ENCODE results near the gene DCTN1.
"Not testable (repeated sequence)": the region's sequence is repeated elsewhere in the genome, so short reads cannot be mapped to it uniquely, and the experiment has no call there.

DCTN1 gene

GRCh38 chr2:74379851-74380789, at the start of gene DCTN1:
TSS of gene DCTN1 (minus strand) at chr2:74380311. CDS start at chr2:74380037, 274 bp downstream.
- no peak for ATAC-seq
- H3K4me3 Mint-ChIP-seq = no peak within 1 kb of the TSS
- H3K9me3 Mint-ChIP-seq = no peaks in the 10 kb centered on the region
- peak within 1 kb of the TSS; percentile 8 for H3K27ac Mint-ChIP-seq
- H3K4me1 Mint-ChIP-seq = peaks cover 31% of the 10 kb centered on the region
- no peaks in the 10 kb centered on the region for H3K27me3 Mint-ChIP-seq
- peaks cover 33% of the 10 kb centered on the region for H3K36me3 Mint-ChIP-seq

- H3K4me1 Mint-ChIP-seq = no peaks in the 10 kb centered on the region
- H3K27me3 Mint-ChIP-seq = no peaks in the 10 kb centered on the region
- H3K36me3 Mint-ChIP-seq = peaks cover 43% of the 10 kb centered on the region
- no peaks in the 10 kb centered on the region for H3K9me3 Mint-ChIP-seq
- H3K4me3 Mint-ChIP-seq = no peak overlapping the region
- H3K27ac Mint-ChIP-seq = no peak overlapping the region
- no peak for ATAC-seq
Measured at GRCh38 chr2:74428675-74429074, 48.6 kb upstream of the DCTN1 start.

- Mint-ChIP-seq H3K36me3 (peaks cover 43% of the 10 kb centered on the region), H3K27ac (no peak overlapping the region), H3K4me3 (no peak overlapping the region), H3K4me1 (peaks cover 11% of the 10 kb centered on the region), H3K27me3 (no peaks in the 10 kb centered on the region), H3K9me3 (no peaks in the 10 kb centered on the region)
- ATAC-seq = no peak
Measured at GRCh38 chr2:74427551-74427950, 47.4 kb upstream of the DCTN1 start.

GRCh38 chr2:74426181-74426758, 46.2 kb upstream of the DCTN1 start:
- Mint-ChIP-seq H3K36me3 (peaks cover 43% of the 10 kb centered on the region), H3K4me3 (no peak overlapping the region), H3K9me3 (no peaks in the 10 kb centered on the region), H3K4me1 (peaks cover 19% of the 10 kb centered on the region), H3K27me3 (no peaks in the 10 kb centered on the region), H3K27ac (no peak overlapping the region)
- ATAC-seq = no peak

- H3K4me3 Mint-ChIP-seq = no peak overlapping the region
- H3K27me3 Mint-ChIP-seq = no peaks in the 10 kb centered on the region
- no peak for ATAC-seq
- H3K36me3 Mint-ChIP-seq = peaks cover 43% of the 10 kb centered on the region
- peaks cover 26% of the 10 kb centered on the region for H3K4me1 Mint-ChIP-seq
- no peaks in the 10 kb centered on the region for H3K9me3 Mint-ChIP-seq
- H3K27ac Mint-ChIP-seq = no peak overlapping the region
Measured at GRCh38 chr2:74425523-74425922, 45.4 kb upstream of the DCTN1 start.

GRCh38 chr2:74424995-74425406, 44.9 kb upstream of the DCTN1 start:
- no peaks in the 10 kb centered on the region for H3K27me3 Mint-ChIP-seq
- no peak for ATAC-seq

GRCh38 chr2:74424139-74424992, 44.3 kb upstream of the DCTN1 start:
- ATAC-seq = no peak
- peaks cover 36% of the 10 kb centered on the region for H3K4me1 Mint-ChIP-seq
- H3K27ac Mint-ChIP-seq = no peak overlapping the region
- no peaks in the 10 kb centered on the region for H3K27me3 Mint-ChIP-seq
- H3K4me3 Mint-ChIP-seq = no peak overlapping the region
- H3K36me3 Mint-ChIP-seq = peaks cover 39% of the 10 kb centered on the region
- no peaks in the 10 kb centered on the region for H3K9me3 Mint-ChIP-seq

More at GRCh38 chr2:74424995-74425406, 44.9 kb upstream of the DCTN1 start:
- H3K4me3 Mint-ChIP-seq = no peak overlapping the region
- H3K9me3 Mint-ChIP-seq = no peaks in the 10 kb centered on the region
- H3K4me1 Mint-ChIP-seq = peaks cover 31% of the 10 kb centered on the region
- H3K27ac Mint-ChIP-seq = no peak overlapping the region
- H3K36me3 Mint-ChIP-seq = peaks cover 40% of the 10 kb centered on the region

- H3K4me1 Mint-ChIP-seq = peaks cover 36% of the 10 kb centered on the region
- H3K27me3 Mint-ChIP-seq = no peaks in the 10 kb centered on the region
- H3K36me3 Mint-ChIP-seq = peaks cover 36% of the 10 kb centered on the region
- no peak for ATAC-seq
- H3K4me3 Mint-ChIP-seq = peak overlapping the region; percentile 96
- H3K9me3 Mint-ChIP-seq = no peaks in the 10 kb centered on the region
- peak overlapping the region; percentile 89 for H3K27ac Mint-ChIP-seq
Measured at GRCh38 chr2:74423231-74424095, 43.4 kb upstream of the DCTN1 start.

- Mint-ChIP-seq H3K36me3 (peaks cover 21% of the 10 kb centered on the region), H3K9me3 (no peaks in the 10 kb centered on the region), H3K4me1 (peaks cover 51% of the 10 kb centered on the region), H3K27me3 (no peaks in the 10 kb centered on the region), H3K4me3 (peak within 1 kb of the TSS; percentile 96), H3K27ac (peak within 1 kb of the TSS; percentile 89)
- peak; percentile 98 for ATAC-seq
Measured at GRCh38 chr2:74421221-74421870, 41.2 kb upstream of the DCTN1 start, which contains the start of the genes C2orf81 and WDR54. TSS of gene C2orf81 (minus strand) at chr2:74421619. CDS start at chr2:74421560, 59 bp downstream. TSS of gene WDR54 (plus strand) at chr2:74421730. CDS start at chr2:74422154, 424 bp downstream.

- H3K27me3 Mint-ChIP-seq, ATAC-seq, H3K9me3 Mint-ChIP-seq: not testable (repeated sequence)
- H3K27ac Mint-ChIP-seq = peak overlapping the region; percentile 89
- H3K4me1 Mint-ChIP-seq = peaks cover 57% of the 10 kb centered on the region
- H3K4me3 Mint-ChIP-seq = peak overlapping the region; percentile 96
- peaks cover 13% of the 10 kb centered on the region for H3K36me3 Mint-ChIP-seq
Measured at GRCh38 chr2:74420443-74421103, 40.5 kb upstream of the DCTN1 start.

GRCh38 chr2:74420006-74420405, 39.9 kb upstream of the DCTN1 start:
- peak overlapping the region; percentile 0 for H3K4me3 Mint-ChIP-seq
- H3K36me3 Mint-ChIP-seq = peaks cover 7% of the 10 kb centered on the region
- no peak for ATAC-seq
- no peaks in the 10 kb centered on the region for H3K9me3 Mint-ChIP-seq
- peak overlapping the region; percentile 89 for H3K27ac Mint-ChIP-seq
- peaks cover 57% of the 10 kb centered on the region for H3K4me1 Mint-ChIP-seq
- no peaks in the 10 kb centered on the region for H3K27me3 Mint-ChIP-seq

- peak overlapping the region; percentile 89 for H3K27ac Mint-ChIP-seq
- ATAC-seq = no peak
- H3K36me3 Mint-ChIP-seq = peaks cover under 1% of the 10 kb centered on the region
- H3K4me1 Mint-ChIP-seq = peaks cover 61% of the 10 kb centered on the region
- H3K4me3 Mint-ChIP-seq = no peak overlapping the region
- H3K9me3 Mint-ChIP-seq = no peaks in the 10 kb centered on the region
- H3K27me3 Mint-ChIP-seq = no peaks in the 10 kb centered on the region
Measured at GRCh38 chr2:74419345-74419744, 39.2 kb upstream of the DCTN1 start.

GRCh38 chr2:74418312-74418711, 38.2 kb upstream of the DCTN1 start:
- Mint-ChIP-seq H3K4me3 (no peak overlapping the region), H3K27ac (peak overlapping the region; percentile 11), H3K36me3 (no peaks in the 10 kb centered on the region), H3K9me3 (no peaks in the 10 kb centered on the region), H3K4me1 (peaks cover 68% of the 10 kb centered on the region), H3K27me3 (no peaks in the 10 kb centered on the region)
- ATAC-seq = no peak
